Measurements from ENCODE around the gene CPA2. TPM values are rescaled to one million over a fixed set of nuclear protein-coding genes. Genes with fewer than 3 reads are reported as not detected.

CPA2 gene
- total and polyA plus RNA-seq, 9 donors = 0.05 to 3.6 (median 0.80) TPM; not detected in 4

DNA sequence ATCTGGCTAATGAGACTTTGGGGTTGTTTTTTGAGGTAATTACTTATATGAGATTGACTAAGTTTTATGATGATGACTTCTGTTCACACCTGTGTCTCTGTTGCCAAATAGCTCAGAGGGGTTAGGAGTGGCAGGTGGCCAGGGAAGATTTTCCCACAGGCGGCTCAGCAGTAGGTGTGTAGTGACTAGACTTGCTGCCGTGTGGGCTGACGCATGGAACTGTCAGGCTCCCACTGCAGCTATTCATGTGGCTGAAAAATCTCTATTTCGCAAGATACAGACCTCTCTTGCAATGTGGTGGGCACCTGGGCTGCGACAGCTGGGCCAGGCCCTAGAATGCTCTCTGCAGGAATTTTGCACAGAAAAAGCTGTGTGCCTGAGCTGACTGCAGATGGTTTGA lies 27.7 kb downstream of the CPA2 start:
- no peak for TF ChIP-seq POLR2A (IDR thresholded peaks at IDR 0.05)
- TF ChIP-seq EP300 (IDR thresholded peaks at IDR 0.05) = no peak
- TF ChIP-seq, protein P1, sequence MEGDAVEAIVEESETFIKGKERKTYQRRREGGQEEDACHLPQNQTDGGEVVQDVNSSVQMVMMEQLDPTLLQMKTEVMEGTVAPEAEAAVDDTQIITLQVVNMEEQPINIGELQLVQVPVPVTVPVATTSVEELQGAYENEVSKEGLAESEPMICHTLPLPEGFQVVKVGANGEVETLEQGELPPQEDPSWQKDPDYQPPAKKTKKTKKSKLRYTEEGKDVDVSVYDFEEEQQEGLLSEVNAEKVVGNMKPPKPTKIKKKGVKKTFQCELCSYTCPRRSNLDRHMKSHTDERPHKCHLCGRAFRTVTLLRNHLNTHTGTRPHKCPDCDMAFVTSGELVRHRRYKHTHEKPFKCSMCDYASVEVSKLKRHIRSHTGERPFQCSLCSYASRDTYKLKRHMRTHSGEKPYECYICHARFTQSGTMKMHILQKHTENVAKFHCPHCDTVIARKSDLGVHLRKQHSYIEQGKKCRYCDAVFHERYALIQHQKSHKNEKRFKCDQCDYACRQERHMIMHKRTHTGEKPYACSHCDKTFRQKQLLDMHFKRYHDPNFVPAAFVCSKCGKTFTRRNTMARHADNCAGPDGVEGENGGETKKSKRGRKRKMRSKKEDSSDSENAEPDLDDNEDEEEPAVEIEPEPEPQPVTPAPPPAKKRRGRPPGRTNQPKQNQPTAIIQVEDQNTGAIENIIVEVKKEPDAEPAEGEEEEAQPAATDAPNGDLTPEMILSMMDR (IDR thresholded peaks at IDR 0.05) = no peak
- H3K9me3 ChIP-seq = no peaks in the 10 kb centered on the region
- intact Hi-C loops (cut with DNase I) = no loop called here
- H3K4me3 ChIP-seq = no peak overlapping the region
- no peak for DNase-seq
- H3K27me3 ChIP-seq = no peaks in the 10 kb centered on the region
- no peaks in the 10 kb centered on the region for H3K36me3 ChIP-seq
- WGBS, 3 donors = 73 to 87% (median 74%) methylated on average over 5 of the region's 5 CpGs
- no peak overlapping the region for H3K27ac ChIP-seq
- no peaks in the 10 kb centered on the region for H3K4me1 ChIP-seq (ENCODE audit: insufficient read depth)

DNA sequence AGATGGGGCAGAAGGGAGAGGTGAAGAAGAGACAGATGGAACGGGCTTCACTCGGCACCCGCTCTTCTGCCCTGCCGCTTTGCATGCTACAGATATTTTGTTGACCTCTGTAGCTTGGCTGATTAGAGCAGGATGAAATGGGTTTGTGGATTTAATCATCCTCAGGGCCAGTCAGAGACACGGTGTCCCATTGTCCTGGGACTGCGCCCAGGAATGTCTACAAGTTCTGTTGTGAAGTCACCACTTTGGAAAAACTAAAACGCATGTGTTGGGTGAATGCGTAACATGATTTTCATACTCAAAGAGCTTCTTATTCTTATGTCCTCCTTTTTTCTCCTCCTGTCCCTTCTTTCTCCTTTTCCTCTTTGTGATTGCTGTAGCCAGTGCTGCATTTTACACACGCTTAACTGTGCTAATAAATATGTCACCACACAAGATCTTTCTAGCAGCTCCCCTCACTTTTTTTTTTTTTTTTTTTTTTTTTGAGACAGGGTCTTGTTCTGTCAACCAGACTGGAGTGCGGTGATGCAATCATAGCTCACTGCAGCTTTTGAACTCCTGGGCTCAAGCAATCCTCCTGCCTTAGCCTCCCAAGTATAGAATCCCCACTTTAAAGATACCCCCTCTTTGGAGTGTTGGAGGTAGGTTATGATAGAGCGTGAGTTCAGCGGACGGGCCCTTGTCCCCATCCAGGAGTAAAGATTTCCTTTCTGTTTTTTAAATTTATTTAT lies 29.7 kb downstream of the CPA2 start:
- TF ChIP-seq, protein P1 (IDR thresholded peaks at IDR 0.05) = no peak
- no peak for TF ChIP-seq POLR2A (IDR thresholded peaks at IDR 0.05)
- TF ChIP-seq EP300 (IDR thresholded peaks at IDR 0.05) = no peak
- no peak overlapping the region for H3K27ac ChIP-seq
- H3K27me3 ChIP-seq = no peaks in the 10 kb centered on the region
- 88 to 93% (median 91%) methylated on average over 13 of the region's 13 CpGs for WGBS, 3 donors
- no peak for DNase-seq
- H3K36me3 ChIP-seq = no peaks in the 10 kb centered on the region
- no peaks in the 10 kb centered on the region for H3K9me3 ChIP-seq
- H3K4me3 ChIP-seq = no peak overlapping the region
- no peaks in the 10 kb centered on the region for H3K4me1 ChIP-seq (ENCODE audit: insufficient read depth)
- intact Hi-C loops (cut with DNase I) = no loop called here

DNA sequence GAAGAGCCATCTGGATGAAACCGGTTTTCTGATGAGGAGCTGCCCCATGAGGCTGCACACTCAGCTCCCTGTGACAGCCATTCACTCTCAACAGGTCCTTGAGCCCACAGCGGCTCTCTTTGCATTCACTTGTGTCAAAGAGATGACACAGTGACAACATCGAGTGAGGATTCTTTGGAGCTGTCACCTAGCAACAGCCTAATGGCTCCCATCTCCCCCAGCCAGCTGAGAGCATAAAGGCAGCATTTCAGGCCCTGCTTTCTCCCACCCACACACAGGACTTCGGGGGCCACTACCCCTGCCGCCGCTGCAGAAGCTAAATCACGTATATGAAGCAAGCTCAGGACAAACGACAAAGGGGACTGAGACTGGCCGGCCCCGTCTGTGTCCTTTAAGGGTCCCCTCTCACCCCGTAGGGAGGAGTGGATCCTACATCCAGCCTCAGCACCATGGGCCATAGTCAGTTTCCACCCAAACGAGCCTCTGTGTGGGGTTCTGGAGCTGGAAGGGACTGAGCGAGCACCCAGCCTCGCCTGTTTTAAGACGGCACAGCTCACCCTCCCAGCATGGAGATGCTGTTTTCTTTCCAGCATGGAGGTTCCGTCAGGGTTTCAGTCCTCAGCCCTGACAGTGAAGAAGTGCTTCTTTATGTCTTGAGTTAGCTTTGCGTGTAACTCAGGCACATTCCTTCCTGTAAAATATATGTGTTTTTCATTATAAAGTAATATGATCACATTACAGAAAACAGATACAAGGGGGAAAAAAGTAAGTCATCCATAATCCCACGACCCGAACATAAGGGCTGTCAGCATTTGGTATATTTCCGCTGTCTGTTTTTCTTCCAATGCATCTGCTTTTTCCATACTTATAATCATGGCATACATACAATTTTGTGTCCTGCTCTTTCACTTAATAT lies 31.2 kb downstream of the CPA2 start:
- Histone ChIP-seq H3K4me3 (no peak overlapping the region), H3K27me3 (no peaks in the 10 kb centered on the region), H3K9me3 (no peaks in the 10 kb centered on the region), H3K27ac (no peak overlapping the region), H3K4me1 (ENCODE audit: insufficient read depth) (no peaks in the 10 kb centered on the region), H3K36me3 (no peaks in the 10 kb centered on the region)
- 85 to 88% (median 88%) methylated on average over 20 of the region's 20 CpGs for WGBS, 3 donors
- TF ChIP-seq, protein P1 (IDR thresholded peaks at IDR 0.05) = no peak
- TF ChIP-seq POLR2A (IDR thresholded peaks at IDR 0.05) (no peak), EP300 (IDR thresholded peaks at IDR 0.05) (no peak)
- intact Hi-C loops (cut with DNase I) = no loop called here
- no peak for DNase-seq

DNA sequence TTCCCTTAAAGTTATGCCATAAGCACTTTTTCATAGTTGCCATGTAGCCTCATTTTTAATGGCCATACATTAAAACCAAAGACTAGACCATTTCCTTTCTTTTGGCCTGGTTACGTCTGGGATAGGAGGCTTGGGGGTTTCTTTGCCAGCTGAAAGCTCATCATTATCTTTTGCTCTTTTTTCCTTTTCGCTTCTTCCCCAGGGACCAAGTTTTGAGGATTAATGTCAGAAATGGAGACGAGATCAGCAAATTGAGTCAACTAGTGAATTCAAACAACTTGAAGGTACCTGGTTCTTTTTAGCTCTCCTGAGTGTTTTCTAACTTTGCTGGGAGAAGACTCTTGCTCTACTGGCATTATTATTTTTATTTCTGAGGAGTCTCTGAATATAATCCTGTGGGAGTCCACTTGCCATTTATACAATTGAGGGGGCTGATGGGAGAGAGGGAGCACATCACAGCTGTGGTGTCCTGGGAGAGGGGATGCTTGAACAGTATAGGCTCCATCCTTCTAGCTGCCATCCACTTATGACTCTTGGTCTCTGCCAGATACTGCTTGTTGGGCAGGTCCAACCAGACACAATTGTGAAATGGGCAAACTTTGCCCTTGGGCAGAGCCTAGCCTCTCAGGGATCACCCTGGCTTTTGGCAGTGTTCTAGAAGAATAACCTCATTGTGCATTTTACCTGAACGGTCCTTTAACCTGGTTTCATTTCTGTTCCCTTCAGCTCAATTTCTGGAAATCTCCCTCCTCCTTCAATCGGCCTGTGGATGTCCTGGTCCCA lies 32.1 kb downstream of the CPA2 start:
- intact Hi-C loops (cut with DNase I) = no loop called here
- H3K36me3 ChIP-seq = no peaks in the 10 kb centered on the region
- WGBS, 3 donors = 90 to 92% (median 92%) methylated on average over 5 of the region's 5 CpGs
- no peaks in the 10 kb centered on the region for H3K27me3 ChIP-seq
- no peak overlapping the region for H3K4me3 ChIP-seq
- no peak for TF ChIP-seq EP300 (IDR thresholded peaks at IDR 0.05)
- TF ChIP-seq, protein P1 (IDR thresholded peaks at IDR 0.05) = no peak
- no peak for TF ChIP-seq POLR2A (IDR thresholded peaks at IDR 0.05)
- H3K4me1 ChIP-seq (ENCODE audit: insufficient read depth) = no peaks in the 10 kb centered on the region
- H3K9me3 ChIP-seq = no peaks in the 10 kb centered on the region
- H3K27ac ChIP-seq = no peak overlapping the region
- DNase-seq = no peak
